Stimulated activated CD4-positive, alpha-beta T cell treated with anti-CD3 and anti-CD28 coated beads, TNF-alpha, amount 100 ng/mL, for 1 hour (primary cell): ENCODE results near the gene PI4KA.
"Not testable (repeated sequence)": the region's sequence is repeated elsewhere in the genome, so short reads cannot be mapped to it uniquely, and the experiment has no call there.

Source experiments
- DNase-seq, 3 donors: peaks; one replicate each; pipeline ENCODE4 v3.0.0-alpha.2; 2020; ENCODE audit warnings: low read depth in 3 of 3, low spot score in 1 of 3

Gene PI4KA

DNA sequence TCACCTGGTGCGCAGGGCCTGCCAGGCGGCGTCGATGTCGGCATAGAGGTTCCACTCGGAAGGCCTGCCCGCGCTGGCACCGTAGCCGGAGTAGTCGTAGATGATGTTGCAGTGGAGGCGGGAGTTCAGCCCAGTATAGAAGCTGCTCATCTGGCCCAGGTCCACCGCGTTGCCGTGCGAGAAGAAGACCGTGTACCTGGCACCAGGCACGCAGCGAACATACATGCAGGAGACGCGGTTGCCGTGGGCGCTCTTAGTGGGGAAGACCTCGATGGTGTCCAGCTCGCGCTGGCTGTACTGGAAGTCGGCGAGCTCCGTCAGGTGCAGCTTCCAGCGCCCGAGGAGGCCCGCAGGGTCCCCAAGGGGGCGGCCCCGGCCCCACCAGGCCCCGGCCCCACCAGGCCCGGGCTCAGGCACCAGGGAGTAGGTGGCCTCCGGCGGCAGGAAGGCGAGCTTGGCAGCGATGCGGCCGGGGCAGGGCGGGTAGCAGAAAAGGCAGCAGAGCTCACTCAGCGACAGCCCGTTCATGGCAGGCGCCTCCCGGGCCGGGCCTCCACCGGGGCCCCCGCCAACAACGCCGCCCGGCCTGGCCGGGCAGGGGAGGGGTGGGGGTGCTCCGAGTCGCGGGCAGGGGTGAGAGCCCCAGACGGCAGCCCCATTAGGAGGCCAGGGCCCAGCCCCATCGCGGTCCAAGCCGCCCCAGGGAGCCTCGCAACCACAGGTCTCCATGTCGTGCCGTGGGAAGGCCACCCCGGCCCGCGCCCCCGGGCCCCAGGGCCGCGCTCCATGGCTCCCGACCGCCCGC lies 188.0 kb downstream of the PI4KA start:
- not testable (repeated sequence) for DNase-seq

DNA sequence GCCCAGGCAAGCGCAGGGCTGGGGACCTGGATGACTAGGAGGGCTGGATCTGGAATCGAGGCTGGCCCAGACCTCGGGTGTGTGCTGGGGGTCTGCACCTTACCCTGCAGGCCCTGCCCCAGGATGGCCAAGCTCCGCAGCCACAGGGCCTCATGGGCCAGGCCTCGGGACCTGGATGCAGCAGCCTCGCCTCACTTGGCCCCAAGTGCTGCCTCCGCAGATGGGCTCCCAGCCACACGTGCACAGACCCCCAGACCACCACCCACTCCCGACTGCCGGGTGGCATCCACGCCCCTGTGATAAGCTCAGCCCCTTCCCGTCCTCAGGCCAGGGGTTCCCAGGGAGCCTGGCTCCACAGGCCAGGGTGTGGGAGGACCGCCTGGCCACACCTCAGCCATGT lies 188.7 kb downstream of the PI4KA start:
- DNase-seq = not testable (repeated sequence)

DNA sequence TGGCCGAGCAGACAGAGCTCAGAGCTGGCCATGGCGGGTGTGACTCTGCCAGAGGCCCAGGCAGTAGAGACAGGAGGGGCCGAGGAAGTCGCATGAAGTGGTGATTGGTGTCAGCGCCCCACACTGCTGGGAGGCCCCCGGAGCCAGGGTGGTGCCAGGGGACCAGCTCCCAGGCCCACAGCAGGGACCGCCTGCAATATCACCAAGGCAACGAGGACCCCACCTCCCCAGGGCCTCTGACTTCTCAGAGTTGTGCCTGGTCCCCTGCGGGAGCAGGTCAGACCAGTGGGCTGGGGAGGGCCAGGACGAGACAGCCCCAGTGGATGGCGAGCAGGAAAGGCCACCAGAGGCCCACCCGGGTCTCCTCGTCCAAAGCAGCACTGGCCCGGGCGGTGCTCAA lies 189.1 kb downstream of the PI4KA start:
- DNase-seq = not testable (repeated sequence)

DNA sequence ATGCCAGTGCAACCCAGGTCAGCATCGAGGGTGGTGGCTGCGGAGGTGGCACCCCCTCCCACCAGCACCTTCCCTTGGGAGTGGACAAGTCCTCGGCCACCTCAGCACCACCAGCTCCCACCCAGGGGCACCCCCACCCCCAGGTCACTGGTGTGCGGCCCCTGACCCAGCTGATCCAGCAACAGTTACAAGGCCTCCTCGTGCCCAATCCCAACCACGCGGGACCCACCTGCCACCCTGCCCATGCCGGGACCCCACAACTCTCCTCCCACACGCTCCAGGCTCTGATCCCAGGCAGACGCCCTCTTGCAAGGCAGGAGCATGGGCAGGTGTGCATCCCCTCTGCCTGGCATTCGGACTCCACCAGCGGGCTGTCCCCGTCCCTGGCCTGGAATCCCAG lies 189.8 kb downstream of the PI4KA start:
- DNase-seq = not testable (repeated sequence)

DNA sequence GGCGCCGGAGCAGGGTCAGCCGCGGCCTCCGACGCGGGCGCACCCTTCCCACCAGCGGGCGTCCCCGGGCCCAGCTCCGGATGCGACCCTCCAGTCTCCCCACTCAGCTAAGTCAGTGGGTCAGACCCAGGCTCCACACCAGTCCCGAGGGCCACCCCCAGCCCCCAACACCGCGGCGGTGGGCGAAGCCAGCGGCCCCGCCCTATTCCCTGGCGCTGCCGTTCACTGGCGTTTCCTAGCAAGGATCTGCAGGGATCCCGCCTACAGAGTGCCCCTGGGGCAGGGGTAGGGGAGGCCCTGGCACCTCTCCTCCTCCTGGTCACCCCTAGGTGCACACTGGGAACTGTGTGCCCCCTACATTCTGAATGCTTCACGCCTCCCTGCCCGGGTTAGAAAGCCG lies 190.4 kb downstream of the PI4KA start:
- DNase-seq = not testable (repeated sequence)

DNA sequence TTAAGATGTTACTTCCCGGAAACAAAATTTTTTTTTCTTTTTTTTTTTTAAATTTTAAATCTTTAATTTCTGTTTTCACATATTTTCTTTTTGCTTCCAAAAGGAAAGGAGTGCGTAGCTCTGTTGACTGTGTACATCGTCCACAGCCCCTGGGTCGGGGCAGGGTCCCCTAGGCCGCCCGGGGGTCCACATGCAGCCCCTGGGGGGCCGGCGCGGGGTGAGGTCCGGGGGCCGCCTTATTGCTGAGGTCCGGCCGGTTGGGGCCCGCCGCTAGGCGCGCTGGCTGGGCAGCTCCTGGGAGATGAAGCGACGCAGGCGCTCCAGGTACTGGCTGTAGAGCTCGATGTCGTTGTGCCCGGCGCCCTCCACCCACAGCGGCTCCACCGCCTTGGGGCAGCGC lies 191.1 kb downstream of the PI4KA start:
- DNase-seq = not testable (repeated sequence)

DNA sequence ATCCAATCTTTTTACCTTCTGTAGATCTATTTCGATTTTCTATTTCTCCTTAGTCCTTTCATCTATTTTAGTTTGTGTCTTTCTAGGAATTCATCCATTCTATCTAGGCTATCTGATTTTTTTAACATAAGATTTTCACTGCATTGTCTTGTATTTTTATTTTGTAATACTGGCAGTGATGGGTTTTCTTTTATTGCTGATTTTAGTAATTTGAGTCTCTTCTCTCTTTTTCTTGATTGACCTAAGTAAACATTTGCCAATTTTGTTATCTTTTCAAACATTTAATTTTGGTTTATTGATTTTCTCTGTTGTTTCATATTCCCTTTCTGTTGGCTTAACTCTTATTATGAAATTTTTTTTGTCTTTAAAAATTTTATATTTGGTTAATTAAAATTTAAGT lies 192.1 kb downstream of the PI4KA start:
- no peak for DNase-seq

DNA sequence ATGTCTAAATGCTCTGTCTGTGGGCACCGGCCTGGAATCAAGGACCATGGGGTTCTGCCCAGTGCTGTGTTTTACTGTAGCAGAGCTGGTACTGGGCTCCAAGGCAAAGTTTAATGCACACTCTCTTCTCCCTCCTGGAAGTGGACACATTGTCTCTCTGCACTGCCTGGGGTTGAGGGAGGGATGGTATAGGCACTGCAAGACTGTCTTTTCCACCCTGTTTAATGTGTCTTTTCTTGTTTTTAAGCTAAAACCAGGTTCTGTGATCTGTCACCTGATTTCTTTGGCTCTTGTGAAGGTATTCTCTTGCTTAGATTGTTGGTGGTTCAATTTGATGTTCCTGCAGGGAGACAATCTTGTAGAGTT lies 194.0 kb downstream of the PI4KA start:
- no peak for DNase-seq

DNA sequence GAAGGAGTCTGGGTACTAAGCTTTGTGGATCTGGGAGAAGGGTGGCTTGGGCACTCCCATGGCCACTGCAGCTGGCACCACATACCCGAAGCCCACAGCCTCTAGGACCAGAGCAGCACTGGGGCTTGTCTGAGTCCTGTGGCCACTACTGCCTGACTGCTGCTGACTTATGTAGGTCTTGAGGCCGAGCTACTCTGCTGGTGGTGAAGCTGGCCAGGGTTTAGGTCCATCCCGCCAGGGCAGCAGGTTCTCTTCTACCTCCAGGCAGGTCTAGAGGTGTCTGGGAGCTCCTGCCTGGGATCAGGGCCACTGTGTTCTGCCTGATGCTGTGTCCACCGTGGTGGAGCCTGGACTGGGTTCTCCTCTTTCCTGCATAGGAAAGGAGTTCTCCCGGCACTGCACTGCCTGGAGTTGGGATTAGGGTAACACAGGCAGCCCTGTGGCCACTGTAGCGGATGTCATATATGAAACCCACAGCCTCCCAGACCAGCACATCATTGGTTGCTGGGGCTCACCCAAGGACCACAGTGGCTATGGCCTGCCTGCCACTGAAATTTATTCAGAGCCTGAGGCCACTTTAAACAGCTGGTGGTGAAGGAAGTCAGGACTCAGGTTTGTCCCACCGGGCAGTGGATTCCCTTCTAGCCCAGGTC lies 194.5 kb downstream of the PI4KA start:
- no peak for DNase-seq

DNA sequence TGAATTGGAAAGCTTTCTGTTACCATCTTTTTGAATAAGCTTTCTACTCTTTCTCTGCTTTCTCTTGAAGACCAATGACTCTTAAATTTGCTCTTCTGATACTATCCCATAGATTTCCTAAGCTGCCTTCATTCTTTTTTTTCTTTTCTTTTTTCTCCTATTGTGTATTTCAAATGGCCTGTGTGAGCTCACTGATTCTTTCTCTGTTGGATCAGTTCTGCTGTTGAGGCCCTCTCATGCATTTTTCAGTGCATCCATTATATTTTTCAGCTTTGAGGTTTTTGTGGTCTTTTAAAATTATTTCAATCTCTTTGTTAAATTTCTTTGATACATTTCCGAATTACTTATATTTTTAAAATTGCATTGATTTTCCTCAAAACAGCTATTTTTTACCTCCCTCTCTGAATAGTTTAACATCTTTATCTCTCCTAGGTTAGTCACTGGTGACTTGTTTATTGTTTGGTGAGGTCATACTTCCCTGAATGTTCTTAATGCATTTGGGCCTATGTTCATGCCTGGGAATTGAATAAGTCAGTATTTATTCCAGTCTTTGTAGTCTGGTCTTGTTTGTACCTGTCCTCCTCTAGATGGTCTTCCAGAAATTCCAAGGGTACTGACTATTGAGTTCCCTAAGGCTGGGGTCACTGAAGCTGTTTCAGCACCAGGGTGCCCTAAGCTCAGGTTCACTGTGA lies 195.3 kb downstream of the PI4KA start:
- no peak for DNase-seq

DNA sequence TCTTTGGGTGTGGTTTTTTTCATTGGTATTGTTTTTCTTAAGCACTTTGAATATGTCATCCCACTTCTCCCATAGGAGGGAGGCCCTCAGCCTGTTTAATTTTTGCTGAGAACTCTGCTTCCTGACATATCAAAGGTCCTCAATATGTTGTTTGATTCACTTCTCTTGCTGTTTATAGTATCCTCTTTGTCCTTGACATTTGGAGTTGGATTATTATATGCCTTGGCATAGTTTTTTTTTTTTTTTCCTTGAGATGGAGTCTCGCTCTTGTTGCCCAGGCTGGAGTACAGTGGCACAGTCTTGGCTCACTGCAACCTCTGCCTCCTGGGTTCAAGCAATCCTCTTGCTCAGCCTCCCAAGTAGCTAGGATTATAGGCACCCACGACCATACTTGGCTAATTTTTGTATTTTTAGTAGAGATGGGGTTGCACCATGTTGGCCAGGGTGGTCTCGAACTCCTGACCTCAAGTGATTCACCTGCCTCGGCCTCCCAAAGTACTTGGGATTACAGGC lies 196.0 kb downstream of the PI4KA start:
- not testable (repeated sequence) for DNase-seq

DNA sequence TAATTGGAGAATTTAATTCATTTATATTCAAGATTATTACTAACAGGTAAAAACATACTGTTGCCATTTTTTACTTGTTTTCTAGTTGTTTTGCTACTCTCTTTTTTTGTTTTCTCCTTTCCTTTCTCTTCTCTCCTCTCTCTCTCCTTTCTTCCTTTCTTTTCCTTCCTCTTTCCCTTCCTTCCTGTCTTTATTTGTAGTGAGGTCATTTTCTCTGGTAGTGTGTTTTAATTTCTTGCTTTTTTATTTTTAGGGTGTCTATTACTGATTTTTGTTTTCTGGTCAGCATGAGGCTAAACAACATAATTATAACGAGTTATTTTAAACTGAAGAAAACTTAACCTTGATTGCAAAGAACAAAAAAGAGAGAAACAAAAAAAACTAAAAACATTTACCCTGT lies 197.1 kb downstream of the PI4KA start:
- no peak for DNase-seq

DNA sequence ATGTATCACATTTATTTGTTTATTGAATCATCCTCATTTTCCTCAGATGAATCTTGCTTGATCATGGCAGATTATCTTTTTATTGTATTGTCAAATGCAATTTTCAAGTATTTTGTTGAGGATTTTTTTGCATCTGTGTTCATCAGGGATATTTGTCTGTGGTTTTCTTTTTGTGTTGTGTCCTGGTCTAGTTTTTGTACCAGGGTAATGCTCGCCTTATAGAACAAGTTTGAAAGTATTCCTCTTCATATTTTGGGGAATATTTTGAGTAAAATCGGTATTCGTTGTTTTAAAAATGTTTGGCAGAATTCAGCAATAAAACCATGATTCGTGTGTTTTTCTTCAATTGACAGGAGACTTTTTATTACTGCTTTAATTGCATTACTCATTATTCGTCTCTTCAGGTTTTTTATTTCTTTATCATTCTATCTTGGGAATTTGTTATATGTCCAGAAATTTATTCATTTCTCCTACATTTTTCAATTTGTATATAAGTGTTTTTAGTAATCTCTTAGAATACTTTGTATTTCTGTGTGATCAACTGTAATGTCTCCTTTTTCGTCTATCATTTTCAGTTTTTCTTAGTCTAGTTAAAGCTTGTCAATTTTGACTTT lies 198.1 kb downstream of the PI4KA start:
- no peak for DNase-seq

DNA sequence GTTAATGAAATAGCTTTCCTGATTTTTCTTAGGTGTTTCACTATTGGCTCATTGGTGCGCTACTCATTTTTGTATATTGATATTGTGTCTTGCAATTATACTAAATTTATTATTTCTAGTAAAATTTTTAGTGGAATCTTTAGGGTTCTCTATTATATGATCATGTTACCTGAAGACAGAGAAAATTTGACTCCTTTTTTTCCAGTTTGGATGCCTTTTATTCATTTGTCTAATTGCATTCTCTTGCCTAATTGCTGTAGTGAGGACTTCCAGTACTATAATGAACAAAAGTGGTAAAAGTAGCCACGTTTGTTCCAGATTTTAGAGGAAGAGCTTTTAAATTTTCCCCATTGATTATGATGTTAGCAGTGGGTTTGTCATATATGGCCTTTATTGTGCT lies 198.7 kb downstream of the PI4KA start:
- DNase-seq = no peak

DNA sequence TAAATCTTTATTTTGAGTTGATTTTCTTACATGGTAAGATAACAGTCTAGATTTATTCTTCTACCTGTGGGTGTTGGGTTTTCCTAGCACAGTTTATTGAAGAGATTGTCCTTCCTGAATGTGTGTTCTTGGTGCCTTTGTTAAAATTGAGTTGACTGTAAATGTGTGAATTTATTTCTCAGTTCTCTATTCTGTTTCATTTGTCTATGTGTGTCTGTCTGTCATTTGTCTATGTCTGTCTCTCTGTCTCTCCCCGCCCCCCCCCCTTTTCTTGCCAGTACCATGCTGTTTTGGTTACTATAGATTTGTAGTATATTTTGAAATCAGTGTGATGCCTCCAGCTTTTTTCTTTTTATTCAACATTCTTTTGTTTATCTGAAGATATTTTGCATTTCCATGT lies 199.4 kb downstream of the PI4KA start:
- DNase-seq = no peak

DNA sequence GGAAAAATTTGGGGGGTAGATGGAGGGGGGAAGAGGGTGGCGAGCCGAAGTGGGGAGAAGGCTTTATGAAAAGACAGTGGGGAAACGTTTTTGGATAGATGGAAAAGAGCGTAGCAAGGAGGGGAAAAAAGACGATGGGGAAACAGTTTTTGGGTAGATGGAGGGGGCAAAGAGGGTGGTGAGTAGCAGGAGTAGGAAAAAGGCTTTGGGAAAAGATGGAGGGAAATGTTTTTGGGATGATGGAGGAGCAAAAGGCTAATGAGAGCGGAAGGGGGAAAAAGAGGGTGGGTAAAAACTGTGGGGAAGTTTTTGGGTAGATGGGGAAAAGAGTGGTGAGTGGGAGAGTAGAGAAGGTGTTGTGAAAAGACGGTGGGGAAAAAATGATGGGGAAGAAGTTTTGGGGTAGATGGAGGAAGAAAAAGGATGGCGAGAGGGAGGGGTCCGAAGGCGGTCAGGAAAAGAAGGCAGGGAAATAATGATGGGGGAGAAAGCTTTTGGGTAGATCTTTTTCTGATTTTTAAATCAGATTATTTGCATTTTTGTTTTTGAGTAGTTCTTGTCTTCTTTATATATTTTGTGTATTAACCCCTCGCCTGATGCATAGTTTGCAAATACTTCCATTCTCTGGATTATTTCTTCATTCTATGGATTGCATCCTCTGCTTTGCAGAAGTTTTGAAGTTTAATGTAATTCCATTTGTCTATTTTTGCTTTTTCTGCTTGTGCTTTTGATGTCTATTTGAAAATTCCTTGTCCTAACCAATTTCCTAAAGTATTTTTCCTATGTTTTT lies 200.0 kb downstream of the PI4KA start:
- DNase-seq = no peak

DNA sequence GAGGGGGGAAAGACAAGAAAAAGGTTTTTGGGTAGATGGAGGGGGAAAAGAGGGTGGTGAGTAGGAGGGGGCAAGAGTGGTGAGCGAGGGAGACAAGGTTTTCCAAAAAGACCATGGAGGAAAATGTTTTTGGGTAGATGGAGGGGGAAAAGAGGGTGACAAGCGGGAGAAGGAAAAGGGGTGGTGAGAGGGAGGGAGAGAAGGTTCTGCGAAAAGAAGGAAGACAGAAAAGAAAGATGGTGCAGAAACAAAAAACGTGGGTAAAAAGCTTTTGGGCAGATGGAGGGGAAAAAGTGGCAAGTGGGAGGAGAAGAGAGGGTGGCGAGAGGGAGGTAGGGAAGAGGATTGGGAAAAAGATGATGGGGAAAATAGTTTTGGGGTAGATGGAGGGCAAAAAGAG lies 200.6 kb downstream of the PI4KA start:
- DNase-seq = no peak
